Hematopoietic multipotent progenitor cell (in vitro differentiated cells): ENCODE results near the gene COL4A1. TPM values are rescaled to one million over a fixed set of nuclear protein-coding genes. Genes with fewer than 3 reads are reported as not detected.

ENCODE experiments used
- DNase-seq, 3 donors: peaks; one replicate each; pipeline ENCODE4 v3.0.0-alpha.2; 2011 to 2015; ENCODE audit warnings: low read depth in 2 of 3, low spot score in 2 of 3
- total RNA-seq: library from RNA; depleted of rRNA; stranded (reverse); fragments of >200 nt; gene quantifications from one replicate; pipeline ENCODE4 v1.2.3, GENCODE V29; 2012

COL4A1 gene
- total RNA-seq, 1 donor: under 0.01 TPM

DNA sequence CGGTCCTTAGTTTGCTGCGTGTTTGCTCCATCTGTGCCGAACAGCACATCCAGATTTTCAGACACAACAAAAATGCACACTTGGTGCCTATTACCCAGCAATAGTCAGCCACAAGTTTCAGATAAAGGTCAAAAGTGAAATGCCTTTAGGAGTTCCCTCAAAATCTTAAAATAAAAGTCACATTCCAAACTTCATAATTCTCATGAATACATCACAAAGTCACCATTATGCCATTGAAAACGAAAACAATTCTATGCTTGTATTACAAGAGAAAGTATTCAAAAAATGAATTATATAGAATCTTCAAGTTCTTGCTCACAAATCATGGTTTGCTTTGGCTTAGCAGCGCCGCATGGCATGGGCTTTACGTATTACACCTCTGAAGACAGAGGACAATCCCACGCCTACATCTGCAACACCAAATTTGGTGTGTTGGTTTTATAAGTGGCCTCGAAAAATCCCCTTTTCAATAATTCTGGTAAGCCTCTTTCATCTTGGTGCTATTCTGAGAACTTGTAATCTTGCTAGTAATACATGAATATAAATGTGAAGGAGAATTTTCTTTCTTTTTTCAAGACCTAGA lies 26.6 kb downstream of the COL4A1 start:
- no peak for DNase-seq

- DNase-seq: no peak
Measured at GRCh38 chr13:110279684-110280083, 27.3 kb downstream of the COL4A1 start.

DNA sequence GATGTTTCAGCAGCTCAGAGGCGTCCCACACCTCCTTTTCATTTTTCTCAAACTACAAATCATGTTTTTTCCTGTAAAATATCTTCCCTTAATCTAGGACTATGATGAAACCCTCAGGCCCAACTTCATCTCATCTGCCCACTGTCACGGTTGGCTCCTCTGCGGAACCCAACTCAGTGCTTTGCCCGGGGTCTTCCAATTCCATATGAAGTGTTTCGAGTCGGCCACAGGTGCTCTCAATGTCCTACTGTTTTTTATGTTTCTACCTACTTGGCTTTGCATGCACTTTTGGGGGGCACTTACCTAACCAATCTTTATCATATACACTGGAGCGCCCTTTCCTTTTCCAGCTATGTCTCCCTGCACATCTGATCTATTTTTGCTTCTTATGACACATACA lies 28.1 kb downstream of the COL4A1 start:
- no peak for DNase-seq

DNA sequence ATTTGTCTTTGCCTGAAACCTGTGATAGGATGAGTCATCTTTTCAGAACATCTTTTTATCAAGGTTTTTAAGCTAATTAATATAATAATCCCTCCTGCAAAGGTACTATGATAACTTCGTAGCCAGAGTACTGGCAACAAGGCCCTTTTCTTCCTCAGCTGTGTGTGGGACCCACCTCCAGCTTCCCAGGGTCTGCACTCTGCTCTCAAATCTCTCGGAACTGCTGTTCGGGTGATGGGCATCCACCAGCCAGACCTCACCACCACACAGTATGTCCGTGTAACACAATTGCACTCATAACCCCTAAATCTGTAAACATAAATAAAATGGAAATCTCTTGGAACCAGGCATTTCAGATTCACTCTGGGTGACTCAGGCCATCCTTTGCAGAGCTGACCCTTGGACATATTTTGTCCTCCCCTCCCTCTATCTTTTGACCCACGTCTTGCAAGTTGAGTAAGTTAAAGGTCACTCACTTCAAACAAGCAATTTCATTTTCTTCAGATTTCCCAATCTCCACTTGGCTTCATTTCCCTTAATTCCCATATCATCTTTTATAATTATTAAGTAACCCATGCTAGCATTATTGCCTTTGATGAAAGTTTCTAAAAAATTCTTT lies 29.5 kb downstream of the COL4A1 start:
- DNase-seq: no peak

DNA sequence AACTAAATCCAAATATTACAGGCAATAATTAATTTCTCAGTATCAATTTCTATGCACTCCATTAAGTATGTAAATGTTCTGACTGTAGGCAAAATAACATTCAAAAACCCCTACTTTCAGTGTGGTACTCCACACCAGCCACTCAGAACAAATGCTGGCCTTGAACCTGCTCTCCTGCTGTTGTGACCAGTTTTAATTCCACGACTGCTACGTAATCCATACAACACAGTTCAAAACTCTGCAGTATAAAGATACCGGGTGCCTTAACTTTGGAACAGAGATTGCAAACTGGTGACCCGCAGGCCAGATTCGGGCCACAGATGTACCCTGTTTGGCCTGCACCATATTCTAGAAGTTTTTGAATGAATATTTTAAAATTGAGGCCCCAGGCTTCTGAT lies 30.4 kb downstream of the COL4A1 start:
- no peak for DNase-seq

DNA sequence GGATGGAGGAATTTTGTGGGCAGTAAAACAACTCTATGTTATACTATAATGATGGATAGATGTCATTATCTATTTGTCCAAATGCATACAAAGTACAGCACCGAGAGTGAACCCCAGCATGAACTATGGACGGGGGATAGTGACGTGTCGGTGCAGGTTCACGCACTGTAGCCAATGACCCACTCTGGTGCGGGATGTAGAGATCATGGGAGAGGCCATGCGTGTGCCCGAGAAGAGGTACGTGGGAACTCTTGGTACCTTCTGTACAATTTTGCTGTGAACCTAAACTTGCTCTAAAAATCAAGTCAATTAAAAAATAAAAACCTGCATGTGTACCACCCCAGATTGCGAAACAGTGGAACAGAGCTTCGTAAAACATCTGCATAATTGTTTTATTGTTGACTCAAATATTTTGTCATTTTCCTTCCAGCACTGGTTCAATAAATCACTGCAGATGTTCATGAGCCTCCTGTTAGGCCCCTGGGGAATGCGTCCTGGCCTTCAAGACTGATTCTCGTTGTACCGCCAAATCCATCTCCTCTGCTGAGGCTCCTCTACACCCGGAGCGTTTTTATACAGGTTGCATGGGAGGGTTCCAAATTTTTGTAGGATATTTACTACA lies 30.9 kb downstream of the COL4A1 start:
- DNase-seq: no peak

GRCh38 chr13:110274687-110275086 lies 32.3 kb downstream of the COL4A1 start:
- no peak for DNase-seq

DNA sequence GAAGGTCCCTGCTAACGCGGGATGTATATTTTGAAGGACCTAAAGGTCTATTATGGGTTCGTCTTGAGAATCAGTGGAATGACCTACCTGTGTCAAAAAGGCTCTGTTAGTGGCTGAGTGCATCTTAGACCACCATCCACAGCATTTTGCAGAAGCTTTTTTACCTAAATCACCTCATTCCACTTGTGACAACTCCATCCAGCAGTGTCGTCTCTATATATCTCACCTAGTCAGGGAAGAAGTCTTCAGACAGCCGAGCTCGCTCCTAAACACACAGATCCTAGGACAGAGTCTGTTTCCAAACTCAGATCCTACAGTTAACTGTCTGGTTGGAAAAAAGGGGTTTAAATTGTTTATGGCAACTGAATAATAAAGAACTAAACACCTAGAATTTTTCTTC lies 33.7 kb downstream of the COL4A1 start:
- no peak for DNase-seq

DNA sequence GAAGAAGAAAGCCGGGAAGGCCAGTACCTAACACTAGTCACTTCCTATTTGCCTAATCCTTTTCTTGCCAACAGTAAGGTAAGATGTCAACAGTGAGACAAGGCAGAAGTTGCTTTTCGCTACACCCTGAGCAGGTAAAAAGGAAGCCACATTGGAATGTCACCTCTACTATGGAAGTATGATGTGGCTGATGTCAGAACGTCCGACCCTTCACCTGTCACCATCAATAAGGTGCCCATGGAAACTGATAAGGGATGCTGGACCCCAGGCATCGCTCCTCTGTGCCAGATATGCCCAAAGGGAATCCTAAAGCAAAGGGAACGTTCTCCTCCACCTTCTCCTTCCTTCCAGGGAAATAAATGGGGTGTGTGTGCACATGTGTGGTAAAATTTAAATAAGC lies 34.3 kb downstream of the COL4A1 start:
- DNase-seq: no peak

DNA sequence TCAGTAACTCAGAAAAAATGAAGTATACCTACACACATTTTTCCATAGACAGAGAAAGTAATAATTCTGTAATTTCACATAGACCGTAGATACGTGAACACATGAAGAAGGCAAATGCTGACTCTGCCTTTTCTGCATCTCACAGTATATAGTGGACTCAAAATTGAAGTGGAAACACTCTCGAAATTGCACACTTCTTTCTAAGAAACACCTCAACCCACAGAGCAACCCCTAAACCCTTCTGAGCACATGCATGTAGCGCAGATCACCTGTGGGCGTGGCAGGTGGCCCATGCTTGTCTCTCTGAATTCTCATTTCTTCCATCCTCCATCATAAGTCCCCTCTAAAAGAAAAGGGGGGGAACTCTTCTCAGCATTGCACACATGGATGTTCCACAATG lies 34.7 kb downstream of the COL4A1 start:
- DNase-seq: no peak

DNA sequence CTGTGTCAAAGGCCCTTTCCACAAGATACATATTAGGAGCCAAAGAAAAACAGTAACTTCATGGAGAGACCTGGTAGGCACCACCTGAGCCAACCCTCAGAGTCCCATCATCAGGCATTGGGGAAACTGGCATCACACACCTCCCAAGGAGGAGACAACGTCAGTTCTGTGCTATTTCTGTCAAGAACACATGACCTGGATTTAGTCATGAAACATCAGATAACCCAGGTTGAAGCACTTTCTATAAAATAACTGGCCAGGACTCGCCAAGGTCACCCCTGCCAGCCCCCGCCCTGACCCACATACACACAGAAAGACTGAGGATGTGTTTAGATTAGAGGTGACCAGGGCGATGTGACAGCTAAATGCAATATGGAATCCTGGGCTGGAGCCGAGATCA lies 35.6 kb downstream of the COL4A1 start:
- no peak for DNase-seq

DNA sequence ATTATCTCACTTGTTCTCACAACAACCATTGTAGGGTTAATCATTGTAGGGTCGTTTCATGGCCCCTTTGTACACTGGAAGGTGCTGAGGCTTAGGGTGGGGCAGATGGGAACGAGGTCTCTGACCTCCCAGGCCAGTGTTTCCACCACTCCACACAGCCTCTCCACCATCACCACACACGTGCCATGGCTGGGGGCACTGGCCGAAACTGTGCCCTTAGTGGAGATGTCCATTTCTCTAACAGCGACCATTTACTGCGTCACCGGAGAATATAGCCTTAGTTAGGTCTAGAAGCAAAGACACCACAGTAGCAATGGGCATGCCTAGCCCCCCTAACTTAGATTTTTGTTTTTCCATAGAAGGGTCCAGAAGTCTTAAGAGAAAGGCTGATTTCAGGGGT lies 36.5 kb downstream of the COL4A1 start:
- no peak for DNase-seq

GRCh38 chr13:110269509-110270185 lies 37.3 kb downstream of the COL4A1 start:
- no peak for DNase-seq

- no peak for DNase-seq
Measured at GRCh38 chr13:110268576-110269185, 38.3 kb downstream of the COL4A1 start.

DNA sequence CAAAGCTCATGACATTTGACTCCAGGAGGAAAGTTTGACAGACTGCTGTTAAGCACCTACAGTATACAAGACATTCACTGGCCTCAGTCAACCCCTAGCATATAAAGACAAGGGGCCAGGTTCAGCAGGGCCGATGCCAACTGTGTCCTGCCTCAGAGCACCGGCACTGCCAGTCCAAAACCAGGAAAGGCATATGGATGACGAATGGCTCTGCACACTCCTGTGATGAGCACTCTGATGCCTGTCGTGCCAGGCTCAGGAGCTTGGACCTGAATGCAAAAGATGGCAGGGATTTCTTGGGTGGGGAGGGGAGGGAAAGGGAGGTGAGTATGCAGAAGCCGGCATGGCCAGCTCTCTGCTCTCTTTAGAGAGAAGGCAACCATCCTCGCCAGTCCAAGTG lies 38.9 kb downstream of the COL4A1 start:
- DNase-seq: no peak

DNA sequence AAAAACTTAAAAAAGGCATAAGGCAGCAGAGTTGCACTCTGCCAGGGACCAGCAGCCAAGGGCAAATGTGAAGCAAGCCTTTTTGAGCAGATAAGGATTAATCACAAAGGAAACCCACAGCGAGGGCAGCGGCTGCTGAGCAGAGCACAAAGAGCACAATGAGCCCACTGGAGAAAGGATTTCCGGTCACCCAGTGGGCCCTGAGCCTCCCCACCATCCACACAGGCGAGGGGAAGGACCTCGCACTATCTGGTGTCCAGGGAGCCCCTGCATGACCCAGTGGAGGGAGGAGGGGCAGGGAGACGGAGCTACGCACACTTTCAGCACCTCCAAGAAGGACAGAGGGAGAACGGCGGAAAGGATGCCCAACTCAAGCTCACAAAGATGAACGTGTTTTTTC lies 40.0 kb downstream of the COL4A1 start:
- DNase-seq: no peak

DNA sequence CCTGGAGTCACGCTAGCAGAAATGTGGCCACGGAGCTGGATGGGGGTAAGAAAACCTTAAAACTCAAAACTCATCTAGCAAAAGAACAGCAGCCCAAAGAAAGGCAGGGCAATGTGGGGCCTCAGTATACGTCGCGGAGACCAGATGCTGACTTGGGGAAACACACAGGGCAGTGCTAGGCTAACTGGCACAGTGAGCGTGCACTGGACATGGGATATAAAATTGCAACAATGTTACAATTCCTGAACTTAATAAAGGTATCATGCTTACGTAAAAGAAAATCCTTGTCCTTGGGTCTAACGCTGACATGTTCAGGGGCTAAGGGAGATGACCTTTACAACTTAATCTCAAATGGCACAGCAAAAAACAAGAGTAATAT lies 40.5 kb downstream of the COL4A1 start:
- DNase-seq: no peak

DNA sequence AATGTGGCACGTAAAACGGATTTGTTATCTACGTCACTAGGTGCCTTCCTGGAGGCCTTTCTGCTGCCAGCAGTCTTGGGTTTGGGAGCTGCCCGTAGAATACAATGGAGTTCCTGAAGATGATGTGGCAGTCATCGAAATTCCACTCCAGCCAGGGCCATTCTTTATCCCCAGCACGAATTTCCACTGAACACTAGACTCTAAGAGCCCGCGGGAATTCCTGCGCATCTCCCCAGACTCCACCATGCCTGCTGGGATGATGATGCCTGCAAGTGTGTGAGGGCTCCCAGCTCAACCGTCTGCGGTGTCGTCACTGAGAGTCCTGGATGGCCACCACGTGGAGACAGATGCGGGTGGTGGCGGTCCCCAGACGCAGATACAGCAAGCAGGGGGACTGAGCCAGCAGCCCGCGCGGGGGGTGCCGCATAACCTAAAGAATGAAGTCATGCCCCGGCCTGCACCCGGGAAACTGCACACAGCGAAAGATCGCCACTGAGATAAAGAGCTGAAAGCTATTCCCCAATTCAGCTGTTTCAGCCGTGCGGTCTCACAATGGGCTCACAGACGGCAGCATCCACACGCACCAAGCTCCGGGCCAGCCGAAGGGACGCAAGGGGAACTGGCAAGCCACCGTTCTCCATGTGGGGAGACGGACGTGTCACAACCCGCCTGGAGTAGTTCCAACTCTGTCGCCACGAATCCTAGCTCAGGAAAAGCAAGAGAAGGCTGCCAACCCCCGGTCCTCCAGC lies 41.1 kb downstream of the COL4A1 start:
- DNase-seq: no peak

GRCh38 chr13:110265341-110265681 lies 41.6 kb downstream of the COL4A1 start:
- DNase-seq: no peak

GRCh38 chr13:110264685-110265275 lies 42.2 kb downstream of the COL4A1 start:
- DNase-seq: no peak

- DNase-seq: no peak
Measured at GRCh38 chr13:110263888-110264287, 43.1 kb downstream of the COL4A1 start.
